Ishikawa (cell line): ENCODE results near the gene REPS1.

Experiments used
- CEBPB ChIP-seq: IDR thresholded peaks from 2 replicates; pipeline ENCODE4 v1.6.1; 2012
- CREB1 ChIP-seq: IDR thresholded peaks from 2 replicates; pipeline ENCODE4 v1.6.1; 2012; ENCODE audit warnings: low read depth
- EGR1 ChIP-seq: IDR thresholded peaks from 2 replicates; pipeline ENCODE4 v1.6.1; 2012
- EP300 ChIP-seq: IDR thresholded peaks from 2 replicates; pipeline ENCODE4 v1.6.1; 2012; ENCODE audit warnings: borderline replicate concordance
- FOXM1 ChIP-seq: IDR thresholded peaks from 2 replicates; pipeline ENCODE4 v1.6.1; 2012; ENCODE audit warnings: low read depth, borderline replicate concordance
- MAX ChIP-seq: IDR thresholded peaks from 2 replicates; pipeline ENCODE4 v1.6.1; 2012
- RAD21 ChIP-seq: IDR thresholded peaks from 2 replicates; pipeline ENCODE4 v1.6.1; 2012; ENCODE audit warnings: low read depth
- TAF1 ChIP-seq: IDR thresholded peaks from 2 replicates; pipeline ENCODE4 v1.6.1; 2012; ENCODE audit warnings: low read depth, mild to moderate bottlenecking
- TCF12 ChIP-seq: IDR thresholded peaks from 2 replicates; pipeline ENCODE4 v1.6.1; 2012; ENCODE audit warnings: low read depth
- TEAD4 ChIP-seq: IDR thresholded peaks from 2 replicates; pipeline ENCODE4 v1.6.1; 2012
- YY1 ChIP-seq: IDR thresholded peaks from 2 replicates; pipeline ENCODE4 v1.6.1; 2012; ENCODE audit warnings: low read depth
- ZBTB7A ChIP-seq: IDR thresholded peaks from 2 replicates; pipeline ENCODE4 v1.6.1; 2012; ENCODE audit warnings: low read depth
- TF ChIP-seq, protein P1 (sequence below): IDR thresholded peaks from 2 replicates; pipeline ENCODE4 v1.6.1; 2012; ENCODE audit warnings: low read depth, mild to moderate bottlenecking

GRCh38 chr6:138970856-138971425 is 17.1 kb downstream of the REPS1 start:
- TF ChIP-seq RAD21 = no peak
- TF ChIP-seq EP300 = no peak
- TF ChIP-seq MAX = no peak
- no peak for TF ChIP-seq YY1
- TF ChIP-seq, protein P1, sequence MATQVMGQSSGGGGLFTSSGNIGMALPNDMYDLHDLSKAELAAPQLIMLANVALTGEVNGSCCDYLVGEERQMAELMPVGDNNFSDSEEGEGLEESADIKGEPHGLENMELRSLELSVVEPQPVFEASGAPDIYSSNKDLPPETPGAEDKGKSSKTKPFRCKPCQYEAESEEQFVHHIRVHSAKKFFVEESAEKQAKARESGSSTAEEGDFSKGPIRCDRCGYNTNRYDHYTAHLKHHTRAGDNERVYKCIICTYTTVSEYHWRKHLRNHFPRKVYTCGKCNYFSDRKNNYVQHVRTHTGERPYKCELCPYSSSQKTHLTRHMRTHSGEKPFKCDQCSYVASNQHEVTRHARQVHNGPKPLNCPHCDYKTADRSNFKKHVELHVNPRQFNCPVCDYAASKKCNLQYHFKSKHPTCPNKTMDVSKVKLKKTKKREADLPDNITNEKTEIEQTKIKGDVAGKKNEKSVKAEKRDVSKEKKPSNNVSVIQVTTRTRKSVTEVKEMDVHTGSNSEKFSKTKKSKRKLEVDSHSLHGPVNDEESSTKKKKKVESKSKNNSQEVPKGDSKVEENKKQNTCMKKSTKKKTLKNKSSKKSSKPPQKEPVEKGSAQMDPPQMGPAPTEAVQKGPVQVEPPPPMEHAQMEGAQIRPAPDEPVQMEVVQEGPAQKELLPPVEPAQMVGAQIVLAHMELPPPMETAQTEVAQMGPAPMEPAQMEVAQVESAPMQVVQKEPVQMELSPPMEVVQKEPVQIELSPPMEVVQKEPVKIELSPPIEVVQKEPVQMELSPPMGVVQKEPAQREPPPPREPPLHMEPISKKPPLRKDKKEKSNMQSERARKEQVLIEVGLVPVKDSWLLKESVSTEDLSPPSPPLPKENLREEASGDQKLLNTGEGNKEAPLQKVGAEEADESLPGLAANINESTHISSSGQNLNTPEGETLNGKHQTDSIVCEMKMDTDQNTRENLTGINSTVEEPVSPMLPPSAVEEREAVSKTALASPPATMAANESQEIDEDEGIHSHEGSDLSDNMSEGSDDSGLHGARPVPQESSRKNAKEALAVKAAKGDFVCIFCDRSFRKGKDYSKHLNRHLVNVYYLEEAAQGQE = no peak
- TF ChIP-seq CEBPB = no peak
- no peak for TF ChIP-seq TCF12
- TF ChIP-seq TAF1 = no peak
- TF ChIP-seq EGR1 = no peak
- no peak for TF ChIP-seq ZBTB7A
- no peak for TF ChIP-seq CREB1
- no peak for TF ChIP-seq TEAD4
- TF ChIP-seq FOXM1 = no peak
